ENCODE results near the gene RAB3IL1.

RAB3IL1 gene

GRCh38 chr11:61866958-61867343 is 50.4 kb downstream of the RAB3IL1 start:
- no peak for DNase-seq (ENCODE audit: low read depth)
- no peak overlapping the region for H3K4me3 ChIP-seq (replicated peaks; ENCODE audit: low read depth, low read length)
- no peak for TF ChIP-seq CTCF (IDR thresholded peaks at IDR 0.05; ENCODE audit: low read length, missing control alignments)

- DNase-seq (ENCODE audit: low read depth), result no peak
- no peak overlapping the region for H3K4me3 ChIP-seq (replicated peaks; ENCODE audit: low read depth, low read length)
- no peak for TF ChIP-seq CTCF (IDR thresholded peaks at IDR 0.05; ENCODE audit: low read length, missing control alignments)
These were observed 51.0 kb downstream of the RAB3IL1 start for GRCh38 chr11:61866231-61866957.

GRCh38 chr11:61864814-61865775 is 52.3 kb downstream of the RAB3IL1 start:
- no peak overlapping the region for H3K4me3 ChIP-seq (replicated peaks; ENCODE audit: low read depth, low read length)
- no peak for DNase-seq (ENCODE audit: low read depth)
- TF ChIP-seq CTCF (IDR thresholded peaks at IDR 0.05; ENCODE audit: low read length, missing control alignments), result no peak

GRCh38 chr11:61863548-61864081 is 53.8 kb downstream of the RAB3IL1 start:
- no peak for DNase-seq (ENCODE audit: low read depth)
- TF ChIP-seq CTCF (IDR thresholded peaks at IDR 0.05; ENCODE audit: low read length, missing control alignments), result no peak
- no peak overlapping the region for H3K4me3 ChIP-seq (replicated peaks; ENCODE audit: low read depth, low read length)

GRCh38 chr11:61862714-61863547 is 54.4 kb downstream of the RAB3IL1 start:
- no peak overlapping the region for H3K4me3 ChIP-seq (replicated peaks; ENCODE audit: low read depth, low read length)
- DNase-seq (ENCODE audit: low read depth), result no peak

More at GRCh38 chr11:61862714-61863547, 54.4 kb downstream of the RAB3IL1 start:
- no peak for TF ChIP-seq CTCF (IDR thresholded peaks at IDR 0.05; ENCODE audit: low read length, missing control alignments)

Data from fibroblast of pulmonary artery (primary cell).